ENCODE measurements around the gene PGAP1.

The PGAP1 gene

GRCh38 chr2:196926562-196927375, at the start of gene PGAP1:
Gene PGAP1 (minus strand): TSS chr2:196926707. CDS start chr2:196926616, 91 bp downstream.
- H3K4me1 ChIP-seq (ENCODE audit: control insufficient read depth in 5 of 5, insufficient read depth in 5 of 5, low read length in 5 of 5), result peaks cover 0 to 27% (median 23%) of the 10 kb centered on the region in 5 donors
- peak within 1 kb of the TSS; percentile 87 for H3K27ac ChIP-seq (ENCODE audit: low read depth, low read length)
- no peaks in the 10 kb centered on the region for H3K36me3 ChIP-seq (ENCODE audit: control insufficient read depth in 5 of 5, insufficient read depth in 5 of 5, low read length in 5 of 5)
- no peaks in the 10 kb centered on the region for H3K9me3 ChIP-seq (ENCODE audit: control insufficient read depth in 5 of 5, low read length in 5 of 5)
- H3K9ac ChIP-seq (ENCODE audit: low read length in 5 of 5), result peak within 1 kb of the TSS; percentile 78 to 94 (median 86)
- H3K4me3 ChIP-seq (ENCODE audit: low read depth in 1 of 5, low read length in 5 of 5), result peak within 1 kb of the TSS; percentile 80 to 95 (median 92)
- H3K27me3 ChIP-seq (ENCODE audit: control insufficient read depth in 5 of 5, insufficient read depth in 4 of 5, low read length in 5 of 5), result no peaks in the 10 kb centered on the region

GRCh38 chr2:196974970-196975369, 48.5 kb upstream of the PGAP1 start:
- H3K27ac ChIP-seq (ENCODE audit: low read depth, low read length), result no peak overlapping the region
- no peaks in the 10 kb centered on the region for H3K4me1 ChIP-seq (ENCODE audit: control insufficient read depth in 5 of 5, insufficient read depth in 5 of 5, low read length in 5 of 5)
- H3K36me3 ChIP-seq (ENCODE audit: control insufficient read depth in 5 of 5, insufficient read depth in 5 of 5, low read length in 5 of 5), result no peaks in the 10 kb centered on the region
- no peak overlapping the region for H3K9ac ChIP-seq (ENCODE audit: low read length in 5 of 5)
- H3K4me3 ChIP-seq (ENCODE audit: low read depth in 1 of 5, low read length in 5 of 5), result no peak overlapping the region
- no peaks in the 10 kb centered on the region for H3K9me3 ChIP-seq (ENCODE audit: control insufficient read depth in 5 of 5, low read length in 5 of 5)
- no peaks in the 10 kb centered on the region for H3K27me3 ChIP-seq (ENCODE audit: control insufficient read depth in 5 of 5, insufficient read depth in 4 of 5, low read length in 5 of 5)

GRCh38 chr2:196971574-196972279, 45.2 kb upstream of the PGAP1 start:
- Histone ChIP-seq H3K4me3 (ENCODE audit: low read depth in 1 of 5, low read length in 5 of 5) (no peak overlapping the region), H3K9me3 (ENCODE audit: control insufficient read depth in 5 of 5, low read length in 5 of 5) (no peaks in the 10 kb centered on the region), H3K4me1 (ENCODE audit: control insufficient read depth in 5 of 5, insufficient read depth in 5 of 5, low read length in 5 of 5) (peaks cover 2 to 7% (median 7%) of the 10 kb centered on the region in 5 donors), H3K27ac (ENCODE audit: low read depth, low read length) (no peak overlapping the region), H3K36me3 (ENCODE audit: control insufficient read depth in 5 of 5, insufficient read depth in 5 of 5, low read length in 5 of 5) (no peaks in the 10 kb centered on the region), H3K9ac (ENCODE audit: low read length in 5 of 5) (no peak overlapping the region), H3K27me3 (ENCODE audit: control insufficient read depth in 5 of 5, insufficient read depth in 4 of 5, low read length in 5 of 5) (no peaks in the 10 kb centered on the region)

- Histone ChIP-seq H3K9ac (ENCODE audit: low read length in 5 of 5) (no peak overlapping the region), H3K36me3 (ENCODE audit: control insufficient read depth in 5 of 5, insufficient read depth in 5 of 5, low read length in 5 of 5) (no peaks in the 10 kb centered on the region), H3K4me1 (ENCODE audit: control insufficient read depth in 5 of 5, insufficient read depth in 5 of 5, low read length in 5 of 5) (peaks cover 2 to 16% (median 12%) of the 10 kb centered on the region in 5 donors), H3K27ac (ENCODE audit: low read depth, low read length) (no peak overlapping the region), H3K27me3 (ENCODE audit: control insufficient read depth in 5 of 5, insufficient read depth in 4 of 5, low read length in 5 of 5) (no peaks in the 10 kb centered on the region), H3K9me3 (ENCODE audit: control insufficient read depth in 5 of 5, low read length in 5 of 5) (no peaks in the 10 kb centered on the region), H3K4me3 (ENCODE audit: low read depth in 1 of 5, low read length in 5 of 5) (no peak overlapping the region)
Measured at GRCh38 chr2:196970099-196970498, 43.6 kb upstream of the PGAP1 start.

GRCh38 chr2:196968516-196968915, 42.0 kb upstream of the PGAP1 start:
- H3K9ac ChIP-seq (ENCODE audit: low read length in 5 of 5), result no peak overlapping the region
- H3K4me3 ChIP-seq (ENCODE audit: low read depth in 1 of 5, low read length in 5 of 5), result no peak overlapping the region
- no peak overlapping the region for H3K27ac ChIP-seq (ENCODE audit: low read depth, low read length)
- no peaks in the 10 kb centered on the region for H3K36me3 ChIP-seq (ENCODE audit: control insufficient read depth in 5 of 5, insufficient read depth in 5 of 5, low read length in 5 of 5)
- H3K9me3 ChIP-seq (ENCODE audit: control insufficient read depth in 5 of 5, low read length in 5 of 5), result no peaks in the 10 kb centered on the region
- no peaks in the 10 kb centered on the region for H3K27me3 ChIP-seq (ENCODE audit: control insufficient read depth in 5 of 5, insufficient read depth in 4 of 5, low read length in 5 of 5)
- H3K4me1 ChIP-seq (ENCODE audit: control insufficient read depth in 5 of 5, insufficient read depth in 5 of 5, low read length in 5 of 5), result peaks cover 2 to 16% (median 12%) of the 10 kb centered on the region in 5 donors

GRCh38 chr2:196967775-196968174, 41.3 kb upstream of the PGAP1 start:
- peaks cover 2 to 16% (median 12%) of the 10 kb centered on the region in 5 donors for H3K4me1 ChIP-seq (ENCODE audit: control insufficient read depth in 5 of 5, insufficient read depth in 5 of 5, low read length in 5 of 5)
- no peak overlapping the region for H3K9ac ChIP-seq (ENCODE audit: low read length in 5 of 5)
- no peak overlapping the region for H3K27ac ChIP-seq (ENCODE audit: low read depth, low read length)
- H3K36me3 ChIP-seq (ENCODE audit: control insufficient read depth in 5 of 5, insufficient read depth in 5 of 5, low read length in 5 of 5), result no peaks in the 10 kb centered on the region
- no peak overlapping the region for H3K4me3 ChIP-seq (ENCODE audit: low read depth in 1 of 5, low read length in 5 of 5)
- H3K27me3 ChIP-seq (ENCODE audit: control insufficient read depth in 5 of 5, insufficient read depth in 4 of 5, low read length in 5 of 5), result no peaks in the 10 kb centered on the region
- H3K9me3 ChIP-seq (ENCODE audit: control insufficient read depth in 5 of 5, low read length in 5 of 5), result no peaks in the 10 kb centered on the region

GRCh38 chr2:196967116-196967515, 40.6 kb upstream of the PGAP1 start:
- H3K4me1 ChIP-seq (ENCODE audit: control insufficient read depth in 5 of 5, insufficient read depth in 5 of 5, low read length in 5 of 5), result peaks cover 2 to 16% (median 12%) of the 10 kb centered on the region in 5 donors
- peak overlapping the region; percentile 34 to 60 (median 50) for H3K4me3 ChIP-seq (ENCODE audit: low read depth in 1 of 5, low read length in 5 of 5)
- H3K27ac ChIP-seq (ENCODE audit: low read depth, low read length), result no peak overlapping the region
- H3K9ac ChIP-seq (ENCODE audit: low read length in 5 of 5), result peak overlapping the region in 3 of 5 donors; percentile 0 to 70 (median 30)
- no peaks in the 10 kb centered on the region for H3K36me3 ChIP-seq (ENCODE audit: control insufficient read depth in 5 of 5, insufficient read depth in 5 of 5, low read length in 5 of 5)
- H3K9me3 ChIP-seq (ENCODE audit: control insufficient read depth in 5 of 5, low read length in 5 of 5), result no peaks in the 10 kb centered on the region
- no peaks in the 10 kb centered on the region for H3K27me3 ChIP-seq (ENCODE audit: control insufficient read depth in 5 of 5, insufficient read depth in 4 of 5, low read length in 5 of 5)

- no peaks in the 10 kb centered on the region for H3K27me3 ChIP-seq (ENCODE audit: control insufficient read depth in 5 of 5, insufficient read depth in 4 of 5, low read length in 5 of 5)
- H3K27ac ChIP-seq (ENCODE audit: low read depth, low read length), result no peak overlapping the region
- H3K4me1 ChIP-seq (ENCODE audit: control insufficient read depth in 5 of 5, insufficient read depth in 5 of 5, low read length in 5 of 5), result peaks cover 2 to 16% (median 12%) of the 10 kb centered on the region in 5 donors
- H3K9ac ChIP-seq (ENCODE audit: low read length in 5 of 5), result no peak overlapping the region
- H3K4me3 ChIP-seq (ENCODE audit: low read depth in 1 of 5, low read length in 5 of 5), result no peak overlapping the region
- H3K36me3 ChIP-seq (ENCODE audit: control insufficient read depth in 5 of 5, insufficient read depth in 5 of 5, low read length in 5 of 5), result no peaks in the 10 kb centered on the region
- no peaks in the 10 kb centered on the region for H3K9me3 ChIP-seq (ENCODE audit: control insufficient read depth in 5 of 5, low read length in 5 of 5)
Measured at GRCh38 chr2:196966061-196966460, 39.6 kb upstream of the PGAP1 start.

- Histone ChIP-seq H3K9ac (ENCODE audit: low read length in 5 of 5) (no peak overlapping the region), H3K4me3 (ENCODE audit: low read depth in 1 of 5, low read length in 5 of 5) (no peak overlapping the region), H3K36me3 (ENCODE audit: control insufficient read depth in 5 of 5, insufficient read depth in 5 of 5, low read length in 5 of 5) (no peaks in the 10 kb centered on the region), H3K27ac (ENCODE audit: low read depth, low read length) (no peak overlapping the region), H3K27me3 (ENCODE audit: control insufficient read depth in 5 of 5, insufficient read depth in 4 of 5, low read length in 5 of 5) (no peaks in the 10 kb centered on the region), H3K9me3 (ENCODE audit: control insufficient read depth in 5 of 5, low read length in 5 of 5) (no peaks in the 10 kb centered on the region), H3K4me1 (ENCODE audit: control insufficient read depth in 5 of 5, insufficient read depth in 5 of 5, low read length in 5 of 5) (peaks cover 2 to 16% (median 12%) of the 10 kb centered on the region in 5 donors)
Measured at GRCh38 chr2:196965651-196966050, 39.1 kb upstream of the PGAP1 start.

- peaks cover 2 to 16% (median 12%) of the 10 kb centered on the region in 5 donors for H3K4me1 ChIP-seq (ENCODE audit: control insufficient read depth in 5 of 5, insufficient read depth in 5 of 5, low read length in 5 of 5)
- no peaks in the 10 kb centered on the region for H3K27me3 ChIP-seq (ENCODE audit: control insufficient read depth in 5 of 5, insufficient read depth in 4 of 5, low read length in 5 of 5)
- H3K36me3 ChIP-seq (ENCODE audit: control insufficient read depth in 5 of 5, insufficient read depth in 5 of 5, low read length in 5 of 5), result no peaks in the 10 kb centered on the region
- no peak overlapping the region for H3K27ac ChIP-seq (ENCODE audit: low read depth, low read length)
- no peaks in the 10 kb centered on the region for H3K9me3 ChIP-seq (ENCODE audit: control insufficient read depth in 5 of 5, low read length in 5 of 5)
- no peak overlapping the region for H3K4me3 ChIP-seq (ENCODE audit: low read depth in 1 of 5, low read length in 5 of 5)
- no peak overlapping the region for H3K9ac ChIP-seq (ENCODE audit: low read length in 5 of 5)
Measured at GRCh38 chr2:196963961-196964360, 37.5 kb upstream of the PGAP1 start.
